Calu3 (cell line): ENCODE measurements around the gene MRPL53. TPM values are rescaled to one million over a fixed set of nuclear protein-coding genes. Genes with fewer than 3 reads are reported as not detected.

Experiments used
- BruUV-seq: library from RNA; stranded (reverse); fragments of 400-500 nt; replicated peaks from 2 replicates; lab custom pipeline; 2021; lab: Mats Ljungman, UMichigan
- CTCF ChIA-PET: fragments of 300-600 bp; sonication (Branson Sonifier 250); formaldehyde crosslinking; loops from one replicate; lab custom pipeline; 2022; ENCODE audit warnings: antibody characterized with exemption; lab: Charles Lee
- DNase-seq: peaks from one replicate; pipeline ENCODE4 v3.0.0; 2022
- H3K27ac Mint-ChIP-seq: one replicate; pipeline ENCODE4 v1.8.0; 2022; ENCODE audit warnings: mixed read lengths; ENCODE audit not compliant: unreplicated experiment
- H3K27me3 Mint-ChIP-seq: one replicate; pipeline ENCODE4 v1.8.0; 2022; ENCODE audit warnings: mixed read lengths; ENCODE audit not compliant: unreplicated experiment
- H3K36me3 Mint-ChIP-seq: one replicate; pipeline ENCODE4 v1.8.0; 2022; ENCODE audit warnings: mild to moderate bottlenecking, moderate library complexity, mixed read lengths; ENCODE audit not compliant: insufficient read depth, unreplicated experiment
- H3K4me1 Mint-ChIP-seq: one replicate; pipeline ENCODE4 v1.8.0; 2022; ENCODE audit warnings: mild to moderate bottlenecking, low read depth, mixed read lengths; ENCODE audit not compliant: unreplicated experiment
- H3K4me3 Mint-ChIP-seq: one replicate; pipeline ENCODE4 v1.8.0; 2022; ENCODE audit warnings: mild to moderate bottlenecking, low read depth, moderate library complexity, mixed read lengths; ENCODE audit not compliant: unreplicated experiment
- H3K9me3 Mint-ChIP-seq: one replicate; pipeline ENCODE4 v1.8.0; 2022; ENCODE audit warnings: low read depth, mixed read lengths; ENCODE audit not compliant: unreplicated experiment
- intact Hi-C: fragments of 100-400 bp; cut with micrococcal nuclease; formaldehyde crosslinking; loops from one replicate; pipeline ENCODE4 v1.10.0; 2022; ENCODE audit not compliant: unreplicated experiment
- total RNA-seq: library from RNA; stranded (reverse); gene quantifications from 2 replicates; pipeline ENCODE4 v1.2.3, GENCODE V29; 2022
- TF ChIP-seq, protein P1 (sequence below): fragments of 200-600 bp; IDR thresholded peaks from one replicate; pipeline ENCODE4 v1.8.0; 2022; ENCODE audit warnings: antibody characterized with exemption; ENCODE audit not compliant: unreplicated experiment

Gene MRPL53
- total RNA-seq, 1 experiment from 2014 or later: 83.7 TPM

GRCh38 chr2:74439803-74440377 lies 32.6 kb downstream of the MRPL53 start:
- TF ChIP-seq, protein P1, sequence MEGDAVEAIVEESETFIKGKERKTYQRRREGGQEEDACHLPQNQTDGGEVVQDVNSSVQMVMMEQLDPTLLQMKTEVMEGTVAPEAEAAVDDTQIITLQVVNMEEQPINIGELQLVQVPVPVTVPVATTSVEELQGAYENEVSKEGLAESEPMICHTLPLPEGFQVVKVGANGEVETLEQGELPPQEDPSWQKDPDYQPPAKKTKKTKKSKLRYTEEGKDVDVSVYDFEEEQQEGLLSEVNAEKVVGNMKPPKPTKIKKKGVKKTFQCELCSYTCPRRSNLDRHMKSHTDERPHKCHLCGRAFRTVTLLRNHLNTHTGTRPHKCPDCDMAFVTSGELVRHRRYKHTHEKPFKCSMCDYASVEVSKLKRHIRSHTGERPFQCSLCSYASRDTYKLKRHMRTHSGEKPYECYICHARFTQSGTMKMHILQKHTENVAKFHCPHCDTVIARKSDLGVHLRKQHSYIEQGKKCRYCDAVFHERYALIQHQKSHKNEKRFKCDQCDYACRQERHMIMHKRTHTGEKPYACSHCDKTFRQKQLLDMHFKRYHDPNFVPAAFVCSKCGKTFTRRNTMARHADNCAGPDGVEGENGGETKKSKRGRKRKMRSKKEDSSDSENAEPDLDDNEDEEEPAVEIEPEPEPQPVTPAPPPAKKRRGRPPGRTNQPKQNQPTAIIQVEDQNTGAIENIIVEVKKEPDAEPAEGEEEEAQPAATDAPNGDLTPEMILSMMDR: no peak
- peak overlapping the region; percentile 100 for H3K27ac Mint-ChIP-seq
- CTCF ChIA-PET: interaction anchor here (0.9 to 1.3 kb wide), 3 partner anchors 18 to 43 kb away, joined by 4 to 5 read pairs (median 4); partner anchors contain the start of genes C2orf81, CCDC142, MOGS and TTC31
- peaks cover 38% of the 10 kb centered on the region for H3K36me3 Mint-ChIP-seq
- intact Hi-C loops: loop anchor here (2.0 kb wide), 1 partner anchor 15 kb away; the partner anchor contains the start of gene INO80B
- H3K9me3 Mint-ChIP-seq: no peaks in the 10 kb centered on the region
- BruUV-seq: no TSS peak
- H3K27me3 Mint-ChIP-seq: peaks cover 3% of the 10 kb centered on the region
- H3K4me3 Mint-ChIP-seq: peak overlapping the region; percentile 97
- DNase-seq: peak; percentile 26
- H3K4me1 Mint-ChIP-seq: peaks cover 43% of the 10 kb centered on the region

DNA sequence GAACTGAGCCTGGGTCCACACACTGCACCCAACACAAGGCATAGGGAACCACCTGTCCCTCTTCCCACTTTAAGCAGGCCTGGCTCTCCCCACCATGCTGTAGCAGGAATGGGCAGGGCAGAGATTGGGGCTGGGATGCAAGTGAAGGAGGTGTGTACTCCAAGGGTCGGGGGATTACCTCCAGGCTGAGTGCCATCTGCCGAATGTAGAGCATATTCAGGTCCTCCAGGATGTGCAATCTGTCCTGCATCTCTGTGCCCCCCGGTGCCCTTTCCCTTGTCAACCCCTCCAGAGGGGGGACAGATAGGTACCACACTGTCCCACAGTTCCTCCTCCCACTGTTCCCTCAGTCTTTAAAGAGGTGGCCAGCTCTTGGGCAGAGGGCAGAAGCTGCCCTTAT lies 33.1 kb downstream of the MRPL53 start:
- BruUV-seq: no TSS peak
- TF ChIP-seq, protein P1: no peak
- no peak for DNase-seq
- intact Hi-C loops: no loop called here
- Mint-ChIP-seq H3K27me3 (no peaks in the 10 kb centered on the region), H3K9me3 (no peaks in the 10 kb centered on the region), H3K27ac (peak overlapping the region; percentile 100), H3K4me1 (peaks cover 38% of the 10 kb centered on the region), H3K4me3 (peak overlapping the region; percentile 97), H3K36me3 (peaks cover 38% of the 10 kb centered on the region)
- CTCF ChIA-PET: interaction anchor here (1.3 kb wide), 1 partner anchor 18 kb away, joined by 4 read pairs; the partner anchor contains the start of genes C2orf81 and WDR54

- CTCF ChIA-PET: interaction anchor here (1.1 kb wide), 1 partner anchor 19 kb away, joined by 3 read pairs; the partner anchor contains the start of gene WBP1
- Mint-ChIP-seq H3K27me3 (no peaks in the 10 kb centered on the region), H3K36me3 (peaks cover 38% of the 10 kb centered on the region), H3K4me3 (peak overlapping the region; percentile 97), H3K27ac (peak overlapping the region; percentile 2), H3K4me1 (peaks cover 33% of the 10 kb centered on the region), H3K9me3 (no peaks in the 10 kb centered on the region)
- BruUV-seq: no TSS peak
- TF ChIP-seq, protein P1: no peak
- intact Hi-C loops: no loop called here
- DNase-seq: no peak
Observed at GRCh38 chr2:74438248-74438647, 34.2 kb downstream of the MRPL53 start.

DNA sequence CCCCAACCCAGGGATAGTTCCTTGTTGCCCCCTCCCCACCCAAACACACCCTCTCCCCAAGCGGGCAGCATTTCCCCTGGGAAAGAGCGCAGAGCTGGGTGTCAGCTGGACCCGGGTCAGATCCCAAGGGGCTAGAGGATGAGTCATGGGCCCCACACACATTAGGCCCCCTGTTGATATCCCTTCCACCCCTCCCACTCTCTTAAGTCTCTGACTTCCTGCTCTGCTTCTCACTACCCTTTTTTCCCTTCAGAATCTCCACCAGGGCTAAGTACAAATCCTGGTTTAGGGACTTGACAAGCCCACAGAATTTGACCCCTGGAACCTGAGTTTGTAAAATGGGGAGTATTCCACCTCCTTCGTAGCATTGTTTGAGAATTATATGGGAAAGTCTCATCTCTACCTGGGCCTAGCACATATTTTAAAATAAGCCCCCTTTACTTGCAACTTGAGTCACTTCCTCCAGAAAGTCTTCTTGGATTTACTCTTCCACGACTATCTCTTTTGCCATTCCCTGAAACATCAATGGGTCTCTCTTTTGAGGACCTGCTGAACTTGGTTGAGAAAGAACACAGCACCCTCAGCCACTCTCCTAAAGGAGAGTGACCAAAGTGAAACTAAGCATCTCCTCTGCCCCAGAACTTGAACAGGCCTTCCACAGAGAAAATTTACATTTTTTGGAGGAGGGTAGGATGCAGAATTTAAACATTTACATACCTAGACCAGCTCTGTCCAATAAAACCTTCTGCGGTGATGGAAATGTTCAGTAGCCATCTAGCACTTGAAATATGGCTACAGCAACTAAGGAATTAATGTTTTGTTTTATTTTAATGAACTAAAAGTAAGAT lies 35.4 kb downstream of the MRPL53 start:
- peaks cover 33% of the 10 kb centered on the region for H3K4me1 Mint-ChIP-seq
- intact Hi-C loops: no loop called here
- DNase-seq: no peak
- no peak overlapping the region for H3K4me3 Mint-ChIP-seq
- TF ChIP-seq, protein P1: no peak
- peaks cover 37% of the 10 kb centered on the region for H3K36me3 Mint-ChIP-seq
- no peaks in the 10 kb centered on the region for H3K27me3 Mint-ChIP-seq
- CTCF ChIA-PET: no interaction called here
- H3K27ac Mint-ChIP-seq: no peak overlapping the region
- no peaks in the 10 kb centered on the region for H3K9me3 Mint-ChIP-seq
- no TSS peak for BruUV-seq
